GM13977 (cell line): ENCODE measurements around the gene CCNJ.

Source experiments
- DNase-seq: peaks from one replicate; pipeline ENCODE4 v3.0.0; 2012; ENCODE audit warnings: low spot score
- CTCF ChIP-seq: IDR thresholded peaks from 2 replicates; pipeline ENCODE4 v1.5.1; 2012; ENCODE audit warnings: mild to moderate bottlenecking, control low read depth; ENCODE audit not compliant: insufficient read depth; ENCODE audit errors: extremely low read depth, missing control alignments
- in situ Hi-C: fragments of 300-500 bp; cut with MboI; formaldehyde crosslinking; loops from one replicate; pipeline ENCODE4 v1.12.0; 2022; ENCODE audit warnings: low sequenced_read_pairs, low pct_unique_long_range_greater_than_20kb, mixed read lengths, inconsistent platforms; ENCODE audit not compliant: unreplicated experiment

Gene CCNJ

GRCh38 chr10:96092999-96093767, 49.8 kb downstream of the CCNJ start:
- in situ Hi-C loops = no loop called here
- DNase-seq = no peak
- TF ChIP-seq CTCF = no peak

- in situ Hi-C loops = no loop called here
- no peak for DNase-seq
- no peak for TF ChIP-seq CTCF
These were observed 50.6 kb downstream of the CCNJ start for GRCh38 chr10:96093948-96094347.

- no peak for TF ChIP-seq CTCF
- in situ Hi-C loops = no loop called here
- DNase-seq = no peak
These were observed 53.6 kb downstream of the CCNJ start for GRCh38 chr10:96096958-96097357.

GRCh38 chr10:96097865-96098264, 54.5 kb downstream of the CCNJ start:
- in situ Hi-C loops = no loop called here
- TF ChIP-seq CTCF = no peak

GRCh38 chr10:96107623-96108038, 64.2 kb downstream of the CCNJ start:
- no peak for TF ChIP-seq CTCF
- in situ Hi-C loops = no loop called here
- no peak for DNase-seq

More at GRCh38 chr10:96097865-96098264, 54.5 kb downstream of the CCNJ start:
- DNase-seq = no peak
